CD14-positive monocyte (primary cell): ENCODE measurements around the gene FKRP. TPM values are rescaled to one million over a fixed set of nuclear protein-coding genes. Genes with fewer than 3 reads are reported as not detected.

Source experiments
- DNase-seq, 3 donors: peaks; one replicate each; pipeline ENCODE4 v3.0.0-alpha.2; 2011 to 2022
- H2AFZ ChIP-seq: 2 replicates; pipeline ENCODE4 v1.6.0; 2012; ENCODE audit warnings: mild to moderate bottlenecking, low read depth, low read length, inconsistent platforms; ENCODE audit not compliant: insufficient read depth, poor library complexity, severe bottlenecking
- H3K27ac ChIP-seq, 2 donors: 1 replicate in 1 of 2; 2 replicates in 1 of 2; pipeline ENCODE4 v1.5.1; 2012 to 2013; ENCODE audit warnings: low read length in 2 of 2, control low read depth in 1 of 2, inconsistent platforms in 1 of 2, low read depth in 1 of 2, mild to moderate bottlenecking in 1 of 2
- H3K27me3 ChIP-seq, 2 donors: one replicate each; pipeline versions ENCODE4 v1.6.0 to v1.6.1; 2011 to 2013; ENCODE audit warnings: low read length in 2 of 2; ENCODE audit not compliant: control insufficient read depth in 2 of 2, insufficient read depth in 2 of 2
- H3K36me3 ChIP-seq, 2 donors: replicated peaks in 1 of 2; 1 replicate in 1 of 2; 2 replicates in 1 of 2; pipeline versions ENCODE4 v1.5.1 to v1.6.1; 2012 to 2013; ENCODE audit warnings: low read length in 2 of 2, control low read depth in 1 of 2, inconsistent platforms in 1 of 2, mild to moderate bottlenecking in 1 of 2; ENCODE audit not compliant: insufficient read depth in 2 of 2, control insufficient read depth in 1 of 2
- H3K4me1 ChIP-seq, 2 donors: 1 replicate in 1 of 2; 2 replicates in 1 of 2; pipeline versions ENCODE4 v1.5.1 to v1.6.1; 2012 to 2013; ENCODE audit warnings: low read length in 2 of 2, control low read depth in 1 of 2, inconsistent platforms in 1 of 2, mild to moderate bottlenecking in 1 of 2, moderate library complexity in 1 of 2; ENCODE audit not compliant: insufficient read depth in 2 of 2, control insufficient read depth in 1 of 2
- H3K4me2 ChIP-seq: replicated peaks from 2 replicates; pipeline ENCODE3; 2012; ENCODE audit warnings: low read length, moderate library complexity, mild to moderate bottlenecking; ENCODE audit not compliant: poor library complexity, severe bottlenecking; ENCODE audit errors: extremely low read depth
- H3K4me3 ChIP-seq, 3 experiments: fragments of 200-600 bp in 1 of 3; sonication (generic) in 1 of 3; replicated peaks in 1 of 3; 1 replicate in 2 of 3; 2 replicates in 1 of 3; pipeline ENCODE4 v1.5.1; 2011 to 2013; ENCODE audit warnings: low read length in 3 of 3, mild to moderate bottlenecking in 3 of 3, control low read depth in 2 of 3, low read depth in 2 of 3, inconsistent platforms in 1 of 3, moderate library complexity in 1 of 3
- H3K79me2 ChIP-seq: 2 replicates; pipeline ENCODE4 v1.6.0; 2012; ENCODE audit warnings: mild to moderate bottlenecking, control low read depth, inconsistent platforms, low read length, moderate library complexity; ENCODE audit not compliant: insufficient read depth
- H3K9ac ChIP-seq: 2 replicates; pipeline ENCODE4 v1.6.0; 2017; ENCODE audit warnings: low read length, mild to moderate bottlenecking; ENCODE audit not compliant: insufficient read depth, poor library complexity, severe bottlenecking
- H3K9me3 ChIP-seq, 2 donors: replicated peaks in 1 of 2; 1 replicate in 1 of 2; 2 replicates in 1 of 2; pipeline versions ENCODE4 v1.5.1 to v1.6.1; 2012 to 2013; ENCODE audit warnings: low read length in 2 of 2, control low read depth in 1 of 2; ENCODE audit not compliant: control insufficient read depth in 1 of 2, insufficient read depth in 1 of 2
- H4K20me1 ChIP-seq: 2 replicates; pipeline ENCODE4 v1.6.0; 2012; ENCODE audit warnings: mild to moderate bottlenecking, low read length, control low read depth, moderate library complexity; ENCODE audit not compliant: insufficient read depth
- H3K27ac Mint-ChIP-seq, 7 donors: one replicate each; pipeline ENCODE4 v1.8.0; 2020; ENCODE audit warnings: mild to moderate bottlenecking in 7 of 7, mixed read lengths in 7 of 7, moderate library complexity in 6 of 7, inconsistent platforms in 2 of 7
- H3K27me3 Mint-ChIP-seq, 3 donors: one replicate each; pipeline ENCODE4 v1.8.0; 2021 to 2022; ENCODE audit warnings: low read depth in 3 of 3, mild to moderate bottlenecking in 3 of 3, mixed read lengths in 3 of 3, moderate library complexity in 3 of 3, inconsistent platforms in 1 of 3
- H3K36me3 Mint-ChIP-seq, 2 donors: one replicate each; pipeline ENCODE4 v1.8.0; 2020; ENCODE audit warnings: mixed read lengths in 2 of 2, inconsistent platforms in 1 of 2, mild to moderate bottlenecking in 1 of 2
- H3K4me1 Mint-ChIP-seq: one replicate; pipeline ENCODE4 v1.8.0; 2020; ENCODE audit warnings: mild to moderate bottlenecking, mixed read lengths
- H3K4me3 Mint-ChIP-seq, 2 donors: one replicate each; pipeline ENCODE4 v1.8.0; 2020; ENCODE audit warnings: mild to moderate bottlenecking in 2 of 2, mixed read lengths in 2 of 2, moderate library complexity in 1 of 2
- H3K9me3 Mint-ChIP-seq, 7 donors: one replicate each; pipeline ENCODE4 v1.8.0; 2020 to 2022; ENCODE audit warnings: mixed read lengths in 7 of 7, mild to moderate bottlenecking in 6 of 7, moderate library complexity in 6 of 7, inconsistent platforms in 2 of 7
- WGBS: methylation state at CpG from one replicate; pipeline ENCODE4 v1.1.5; 2013; ENCODE audit warnings: missing lambda C conversion rate; ENCODE audit not compliant: insufficient coverage; 5-methylcytosine and 5-hydroxymethylcytosine counted together
- intact Hi-C, 2 donors: fragments of 100-400 bp; cut with micrococcal nuclease; formaldehyde crosslinking; loops; one replicate each; pipeline versions ENCODE4 v1.15.0 to v1.15.1; 2023
- polyA plus RNA-seq, 3 donors: library from polyadenylated mRNA; depleted of rRNA in 1 of 3; unstranded in 2 of 3; stranded (reverse) in 1 of 3; fragments of 300-500 nt in 2 of 3; fragments of >200 nt in 1 of 3; fragmentation: Illumina TruSeq in 2 of 3; gene quantifications; 1 replicate in 2 of 3; 2 replicates in 1 of 3; pipeline ENCODE4 v1.2.3, GENCODE V29; 2012 to 2021
- TF ChIP-seq, protein P1 (sequence below): fragments of 200-600 bp; IDR thresholded peaks from one replicate; pipeline ENCODE4 v1.8.0; 2022; ENCODE audit warnings: antibody characterized with exemption, mild to moderate bottlenecking

FKRP gene
- polyA plus RNA-seq, 3 donors = 2.1 to 21.5 (median 2.7) TPM

DNA sequence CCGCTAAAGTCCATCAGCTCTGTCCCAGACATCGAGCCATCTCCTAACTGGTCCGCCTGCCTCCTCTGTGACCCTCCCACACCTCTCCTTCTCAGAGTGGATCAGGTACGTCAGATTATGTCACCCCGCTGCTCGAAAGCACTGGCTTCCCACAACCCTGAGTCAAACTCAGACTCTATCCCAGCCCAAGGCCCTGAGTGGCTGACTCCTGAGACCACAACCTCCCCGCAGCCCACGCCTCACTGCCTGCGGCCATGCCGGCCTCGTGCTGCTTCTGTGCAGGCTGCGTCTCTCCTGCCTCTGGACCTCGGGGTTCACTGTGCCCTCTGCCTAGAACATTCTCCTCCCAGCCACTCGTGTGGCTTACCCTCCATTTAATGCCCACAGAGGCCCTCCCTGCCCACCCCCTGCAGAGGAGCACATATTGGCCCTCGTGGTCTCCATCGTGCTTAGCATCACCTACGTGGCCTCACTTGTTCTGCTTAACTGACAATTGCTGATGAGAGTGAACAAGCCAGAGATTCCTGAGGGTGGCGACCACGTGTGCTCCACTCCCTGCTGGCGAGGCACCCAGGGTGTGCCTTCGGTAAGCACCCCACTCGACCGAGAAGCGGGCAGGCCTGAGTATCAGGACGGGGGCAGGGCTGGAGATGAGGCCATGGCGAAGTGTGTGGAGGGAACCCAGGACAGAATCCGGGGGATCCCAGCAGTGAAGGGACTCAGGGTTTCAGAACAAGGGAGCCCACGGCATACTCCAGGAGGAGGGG, 13.5 kb upstream of the FKRP start:
- Histone ChIP-seq H3K4me2 (peak overlapping the region; percentile 82), H3K4me3 (peak overlapping the region in 1 of 3 experiments; percentile 73), H3K36me3 (peaks cover 43 to 52% of the 10 kb centered on the region in 2 donors), H3K27ac (peak overlapping the region; percentile 89 to 91), H3K27me3 (no peaks in the 10 kb centered on the region), H3K79me2 (peaks cover 47% of the 10 kb centered on the region), H3K4me1 (peaks cover 75 to 87% of the 10 kb centered on the region in 2 donors), H3K9ac (peak overlapping the region; percentile 57), H4K20me1 (peaks cover 56% of the 10 kb centered on the region), H3K9me3 (no peaks in the 10 kb centered on the region), H2AFZ (no peak overlapping the region)
- peak overlapping the region; percentile 78 to 94 for H3K4me3 Mint-ChIP-seq
- WGBS = 90% methylated on average over 27 of the region's 28 CpGs
- H3K4me1 Mint-ChIP-seq = peaks cover 81% of the 10 kb centered on the region
- intact Hi-C loops = loop anchor here in 1 of 2 donors (5.0 kb wide), 1 partner anchor 115 kb away; no protein-coding TSS in a partner anchor
- peak overlapping the region; percentile 92 to 100 (median 98) for H3K27ac Mint-ChIP-seq
- peaks cover 0 to 2% (median 0%) of the 10 kb centered on the region in 3 donors for H3K27me3 Mint-ChIP-seq
- TF ChIP-seq, protein P1, sequence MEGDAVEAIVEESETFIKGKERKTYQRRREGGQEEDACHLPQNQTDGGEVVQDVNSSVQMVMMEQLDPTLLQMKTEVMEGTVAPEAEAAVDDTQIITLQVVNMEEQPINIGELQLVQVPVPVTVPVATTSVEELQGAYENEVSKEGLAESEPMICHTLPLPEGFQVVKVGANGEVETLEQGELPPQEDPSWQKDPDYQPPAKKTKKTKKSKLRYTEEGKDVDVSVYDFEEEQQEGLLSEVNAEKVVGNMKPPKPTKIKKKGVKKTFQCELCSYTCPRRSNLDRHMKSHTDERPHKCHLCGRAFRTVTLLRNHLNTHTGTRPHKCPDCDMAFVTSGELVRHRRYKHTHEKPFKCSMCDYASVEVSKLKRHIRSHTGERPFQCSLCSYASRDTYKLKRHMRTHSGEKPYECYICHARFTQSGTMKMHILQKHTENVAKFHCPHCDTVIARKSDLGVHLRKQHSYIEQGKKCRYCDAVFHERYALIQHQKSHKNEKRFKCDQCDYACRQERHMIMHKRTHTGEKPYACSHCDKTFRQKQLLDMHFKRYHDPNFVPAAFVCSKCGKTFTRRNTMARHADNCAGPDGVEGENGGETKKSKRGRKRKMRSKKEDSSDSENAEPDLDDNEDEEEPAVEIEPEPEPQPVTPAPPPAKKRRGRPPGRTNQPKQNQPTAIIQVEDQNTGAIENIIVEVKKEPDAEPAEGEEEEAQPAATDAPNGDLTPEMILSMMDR = no peak
- peaks cover 59 to 69% of the 10 kb centered on the region in 2 donors for H3K36me3 Mint-ChIP-seq
- H3K9me3 Mint-ChIP-seq = peaks cover 0 to 2% (median 0%) of the 10 kb centered on the region in 7 donors
- DNase-seq = no peak

DNA sequence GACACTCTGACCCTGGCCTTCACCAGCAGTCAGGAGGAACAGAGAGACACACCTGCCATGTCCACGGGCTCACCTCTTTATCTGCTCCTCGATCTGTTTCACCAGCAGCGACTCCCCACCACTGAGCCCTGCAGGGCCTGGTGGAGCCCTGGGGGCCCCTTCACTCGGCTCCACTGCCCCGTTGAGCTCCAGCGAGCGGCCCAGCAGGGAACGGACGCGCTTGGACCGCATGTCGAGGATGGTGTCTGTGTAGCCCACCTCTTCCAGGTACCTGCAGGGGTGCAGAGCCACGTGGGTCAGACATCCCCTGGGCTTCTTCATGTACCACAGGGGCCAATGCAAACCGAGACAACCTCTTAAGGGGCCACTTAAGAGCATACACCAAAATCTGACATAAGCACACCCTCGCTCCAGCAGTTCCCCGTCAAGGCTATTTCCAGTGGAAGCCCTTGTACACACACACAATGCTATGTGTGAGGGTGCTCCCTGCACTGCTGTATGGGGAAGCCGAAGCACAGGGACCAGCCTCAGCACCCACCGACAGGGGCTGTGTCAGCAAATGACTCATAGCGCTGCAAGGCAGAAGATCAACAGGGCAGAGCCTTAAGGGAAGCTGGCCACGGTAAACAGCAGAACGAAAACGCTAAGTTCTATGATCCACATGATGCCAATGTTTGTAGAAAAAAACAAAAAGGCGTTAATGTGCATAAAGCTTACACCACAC, 12.7 kb upstream of the FKRP start:
- peak; percentile 90 to 94 (median 91) for DNase-seq
- Histone ChIP-seq H4K20me1 (peaks cover 56% of the 10 kb centered on the region), H3K27me3 (no peaks in the 10 kb centered on the region), H3K9me3 (no peaks in the 10 kb centered on the region), H3K27ac (peak overlapping the region; percentile 89 to 91), H3K36me3 (peaks cover 43 to 52% of the 10 kb centered on the region in 2 donors), H3K79me2 (peaks cover 51% of the 10 kb centered on the region), H2AFZ (no peak overlapping the region), H3K4me1 (peaks cover 75 to 87% of the 10 kb centered on the region in 2 donors), H3K4me2 (peak overlapping the region; percentile 82), H3K4me3 (peak overlapping the region in 2 of 3 experiments; percentile 29 to 73), H3K9ac (peak overlapping the region; percentile 62)
- Mint-ChIP-seq H3K36me3 (peaks cover 61 to 69% of the 10 kb centered on the region in 2 donors), H3K4me3 (peak overlapping the region; percentile 78 to 84), H3K9me3 (peaks cover 0 to 2% (median 0%) of the 10 kb centered on the region in 7 donors), H3K4me1 (peaks cover 84% of the 10 kb centered on the region), H3K27ac (peak overlapping the region; percentile 92 to 100 (median 98)), H3K27me3 (peaks cover 0 to 4% (median 0%) of the 10 kb centered on the region in 3 donors)
- intact Hi-C loops = loop anchor here in 1 of 2 donors (5.0 kb wide), 1 partner anchor 116 kb away; no protein-coding TSS in a partner anchor
- TF ChIP-seq, protein P1 = no peak
- WGBS = 70% methylated on average over 19 of the region's 23 CpGs
